Measurements from ENCODE around the gene STRIT1.
"Not testable (repeated sequence)": the region's sequence is repeated elsewhere in the genome, so short reads cannot be mapped to it uniquely, and the experiment has no call there.

Gene STRIT1

DNA sequence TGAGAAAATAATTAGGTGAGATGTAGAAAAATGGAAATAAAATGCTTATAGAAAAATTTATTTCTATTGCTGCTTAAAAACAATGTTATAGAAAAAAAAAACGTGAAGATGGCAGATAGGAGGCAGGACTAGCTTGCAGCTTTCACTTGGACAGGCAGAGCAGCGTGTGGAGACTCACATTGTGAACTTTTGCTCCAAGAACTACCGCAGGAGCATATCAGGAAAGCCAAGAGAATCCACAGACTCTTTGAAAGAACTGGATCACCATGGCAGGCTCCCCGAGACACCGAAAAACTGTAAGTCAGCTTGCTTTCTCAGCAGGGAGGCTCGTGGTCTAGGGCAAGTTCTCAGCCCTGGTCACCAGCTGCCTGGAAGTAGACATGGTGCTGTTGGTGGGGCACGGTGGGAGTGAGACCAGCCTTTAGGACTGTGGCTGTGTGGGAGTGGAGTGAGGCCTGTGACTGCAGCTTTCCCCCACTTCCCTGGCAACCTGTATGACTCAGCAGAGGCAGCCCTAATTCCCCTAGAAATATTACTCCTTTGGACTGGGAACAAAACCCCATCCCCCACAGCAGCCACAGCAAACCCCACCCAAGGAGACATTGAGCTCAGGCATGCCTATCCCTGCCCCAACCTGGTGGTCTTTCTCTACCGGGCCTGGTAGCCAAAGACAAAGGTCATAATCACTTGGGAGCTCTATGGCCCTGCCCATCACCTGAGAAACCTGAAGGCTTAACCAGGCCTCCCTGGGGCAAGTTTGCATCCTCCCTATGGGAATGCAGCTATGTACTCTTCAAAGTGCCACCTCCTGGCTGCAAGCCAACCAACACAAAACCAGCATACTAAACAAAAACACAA is 22.8 kb downstream of the STRIT1 start:
- DNase-seq (ENCODE audit: low read depth, low spot score) = no peak

DNA sequence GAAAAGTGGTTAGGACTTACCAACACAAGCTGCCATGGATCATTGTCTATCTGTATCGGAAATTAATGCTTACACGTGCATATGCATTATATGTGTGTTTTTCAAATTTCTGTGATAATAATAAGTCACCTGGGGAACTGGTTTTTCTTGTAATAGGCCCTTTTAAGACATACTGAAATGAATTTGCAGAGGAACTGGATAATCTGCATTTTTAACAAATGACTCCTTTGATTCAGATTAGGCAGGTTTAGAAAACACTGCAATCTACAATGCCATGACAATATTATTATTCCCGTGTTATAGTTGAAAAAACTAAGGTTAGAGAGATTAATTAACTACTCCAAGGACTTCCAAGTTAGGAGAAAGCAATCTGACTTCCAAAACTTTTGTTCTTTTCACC is 23.4 kb downstream of the STRIT1 start:
- no peak for DNase-seq (ENCODE audit: low read depth, low spot score)

DNA sequence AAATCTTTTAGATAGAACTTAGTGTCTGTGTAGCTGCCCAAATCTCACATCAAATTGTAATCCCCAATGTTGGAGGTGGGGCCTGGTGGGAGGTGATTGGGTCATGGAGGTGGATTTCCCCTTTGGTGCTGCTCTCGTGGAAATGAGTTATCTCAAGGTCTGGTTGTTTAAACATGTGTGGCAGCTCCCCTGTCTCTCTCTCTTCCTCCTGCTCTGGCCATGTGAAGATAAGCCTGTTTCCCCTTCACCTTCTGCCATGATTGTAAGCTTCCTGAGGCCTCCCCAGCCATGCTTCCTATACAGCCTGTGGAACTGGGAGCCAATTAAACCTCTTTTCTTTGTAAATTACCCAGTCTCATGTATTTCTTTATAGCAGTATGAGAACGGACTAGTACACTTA is 30.6 kb downstream of the STRIT1 start:
- DNase-seq (ENCODE audit: low read depth, low spot score) = not testable (repeated sequence)

DNA sequence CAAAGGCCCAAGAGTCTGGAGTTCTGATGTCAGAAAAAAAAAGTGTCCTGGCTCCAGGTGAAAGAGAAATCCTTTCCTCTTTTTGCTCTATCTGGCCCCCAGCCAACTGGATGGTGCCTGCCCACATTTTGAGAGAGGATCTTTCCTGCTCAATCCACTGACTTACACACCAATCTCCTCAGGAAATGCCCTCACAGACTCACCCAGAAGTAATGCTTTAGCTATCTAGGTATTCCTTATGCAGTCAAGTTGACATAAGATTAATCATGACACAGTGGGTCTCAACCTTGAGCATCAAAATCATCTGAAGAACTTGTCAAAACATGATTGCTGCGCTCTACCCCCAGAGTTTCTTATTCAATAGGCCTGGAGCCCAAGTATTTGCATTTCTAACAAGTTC is 31.2 kb downstream of the STRIT1 start:
- DNase-seq (ENCODE audit: low read depth, low spot score) = no peak

DNA sequence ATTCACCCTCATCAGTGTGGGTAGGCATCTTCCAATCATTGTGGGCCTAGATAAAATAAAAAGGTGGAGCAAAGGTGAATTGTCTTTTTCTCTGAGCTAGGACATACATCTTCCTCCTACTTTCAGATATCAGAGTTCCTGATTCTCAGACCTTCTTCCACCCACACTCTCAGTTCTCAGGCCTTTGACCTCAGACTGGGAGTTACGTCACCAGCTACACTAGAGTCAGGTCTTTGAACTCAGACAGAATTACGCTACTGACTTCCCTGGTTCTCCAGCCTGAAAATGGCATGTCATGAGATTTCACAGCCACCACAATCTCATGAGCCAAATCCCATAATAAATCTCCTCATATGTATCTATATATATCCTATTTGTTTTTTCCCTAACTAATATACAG is 39.0 kb downstream of the STRIT1 start:
- DNase-seq (ENCODE audit: low read depth, low spot score) = no peak

DNA sequence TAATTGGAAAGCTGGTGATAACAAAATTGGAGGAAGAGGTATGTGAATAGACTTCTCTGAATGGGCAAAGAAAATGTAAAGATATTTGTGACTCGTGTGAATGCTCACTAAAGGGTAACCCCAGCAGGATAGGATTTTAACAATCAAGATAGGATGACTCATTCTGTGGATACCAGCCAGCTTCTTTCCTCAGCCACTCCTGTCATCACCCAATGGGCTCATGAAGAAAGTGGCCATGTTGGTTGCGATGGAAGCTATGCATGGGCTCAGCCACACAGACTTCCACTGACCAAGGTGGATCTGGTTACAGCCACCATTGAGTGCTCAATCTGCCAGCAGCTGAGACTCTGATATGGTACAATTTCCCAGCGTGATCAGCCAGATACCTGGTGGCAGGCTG is 40.9 kb downstream of the STRIT1 start:
- no peak for DNase-seq (ENCODE audit: low read depth, low spot score)

DNA sequence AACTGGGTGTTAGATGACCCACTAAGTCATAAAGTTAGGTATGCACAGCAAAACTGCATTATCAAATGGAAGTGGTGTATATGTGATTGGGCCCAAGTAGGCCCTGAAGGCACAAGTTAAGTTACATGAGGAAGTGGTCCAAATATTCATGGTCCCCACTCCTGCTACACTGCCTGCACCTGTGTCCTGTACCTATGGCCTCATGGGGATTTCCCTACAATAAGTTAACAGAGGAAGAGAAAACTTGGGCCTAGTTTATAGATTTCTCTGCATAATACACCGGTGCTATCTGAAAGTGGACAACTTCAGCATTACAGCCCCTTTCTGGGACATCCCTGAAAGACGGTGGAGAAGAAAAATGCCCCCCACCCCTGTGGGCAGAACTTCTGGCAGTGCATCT is 41.5 kb downstream of the STRIT1 start:
- no peak for DNase-seq (ENCODE audit: low read depth, low spot score)

DNA sequence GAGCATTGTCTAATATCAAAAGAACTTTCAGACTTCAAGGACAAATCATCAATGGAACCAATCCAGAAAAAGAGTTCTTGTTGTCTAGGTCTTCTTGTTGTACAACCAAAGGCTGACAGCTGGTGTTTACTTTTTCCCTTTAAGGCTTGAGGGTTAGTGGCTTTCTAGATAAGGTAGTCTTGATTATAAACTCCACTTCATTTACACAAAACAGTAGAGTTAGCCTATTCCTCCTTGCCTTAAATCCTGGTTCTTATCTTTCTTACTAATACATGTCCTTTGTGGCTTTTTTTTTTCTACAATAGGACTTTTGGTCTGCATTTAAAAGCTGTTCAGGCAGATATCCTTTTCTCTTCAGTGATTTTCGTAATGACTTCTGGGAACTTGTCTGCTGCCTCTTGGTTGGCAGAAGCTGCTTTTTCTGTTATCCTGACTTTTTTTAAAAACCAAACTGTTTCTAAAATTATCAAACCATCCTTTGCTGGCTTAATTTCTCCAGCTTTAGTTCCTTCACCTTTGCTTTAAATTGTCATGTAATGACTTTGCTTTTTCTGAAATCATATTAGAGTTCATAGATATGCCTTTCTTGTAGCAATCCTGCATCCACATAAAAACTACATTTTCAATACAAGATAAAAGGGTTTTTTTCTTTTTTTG is 44.8 kb downstream of the STRIT1 start:
- DNase-seq (ENCODE audit: low read depth, low spot score) = no peak

DNA sequence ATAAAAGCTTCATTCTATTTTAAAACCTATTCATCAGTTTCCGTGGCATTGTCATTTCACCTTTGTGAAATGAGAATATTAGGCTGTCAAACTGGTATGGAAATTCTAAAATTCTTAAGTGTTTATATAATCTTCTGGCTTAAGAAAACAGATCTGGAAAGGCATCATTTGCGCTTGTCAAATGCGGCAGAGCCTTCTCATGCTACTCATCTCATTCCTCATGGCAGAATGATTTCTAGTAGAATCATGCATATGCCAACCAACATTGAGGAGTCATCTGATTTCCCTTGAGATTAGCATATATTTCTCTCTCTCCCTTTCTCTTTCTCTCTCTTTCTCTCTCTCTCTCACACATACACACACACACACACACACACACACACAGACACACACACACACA is 48.8 kb downstream of the STRIT1 start:
- DNase-seq (ENCODE audit: low read depth, low spot score) = no peak

DNA sequence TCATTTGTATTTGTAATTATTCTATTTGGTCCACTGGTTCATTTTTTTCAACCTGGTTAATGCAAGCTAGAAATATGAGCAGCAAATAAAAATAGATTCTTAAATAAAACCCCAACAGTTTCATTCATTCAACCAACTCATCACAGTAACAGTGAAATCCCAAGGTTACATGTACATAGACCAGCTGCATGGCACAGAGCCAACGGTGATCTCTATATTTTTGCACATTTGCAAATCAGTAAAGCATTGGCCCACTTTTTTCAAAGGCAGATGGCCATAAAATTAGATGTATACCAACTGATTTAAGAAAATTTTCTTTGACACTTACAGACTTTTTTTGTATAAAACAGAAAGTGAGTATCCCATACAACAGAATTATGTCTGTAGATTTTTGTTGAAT is 49.3 kb downstream of the STRIT1 start:
- no peak for DNase-seq (ENCODE audit: low read depth, low spot score)

DNA sequence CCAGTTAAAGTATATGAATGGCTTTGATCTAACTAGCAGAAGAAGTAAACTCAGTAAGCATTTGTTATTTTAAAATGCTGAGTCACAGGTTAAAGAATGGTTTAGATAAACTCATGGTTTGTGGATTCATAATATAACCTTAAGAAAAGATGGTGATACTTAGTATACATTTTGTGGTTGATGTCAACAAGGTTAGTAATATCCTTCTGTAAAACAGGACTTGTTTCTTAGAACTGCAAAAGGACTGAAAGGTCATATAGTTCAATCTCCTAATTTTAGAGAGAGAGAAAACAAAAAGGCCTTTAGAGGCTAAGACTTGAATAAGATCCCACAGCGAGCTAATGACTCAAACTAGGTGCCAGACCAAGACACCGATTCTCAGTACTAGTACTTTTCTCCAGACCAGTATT is 50.0 kb downstream of the STRIT1 start:
- no peak for DNase-seq (ENCODE audit: low read depth, low spot score)

DNA sequence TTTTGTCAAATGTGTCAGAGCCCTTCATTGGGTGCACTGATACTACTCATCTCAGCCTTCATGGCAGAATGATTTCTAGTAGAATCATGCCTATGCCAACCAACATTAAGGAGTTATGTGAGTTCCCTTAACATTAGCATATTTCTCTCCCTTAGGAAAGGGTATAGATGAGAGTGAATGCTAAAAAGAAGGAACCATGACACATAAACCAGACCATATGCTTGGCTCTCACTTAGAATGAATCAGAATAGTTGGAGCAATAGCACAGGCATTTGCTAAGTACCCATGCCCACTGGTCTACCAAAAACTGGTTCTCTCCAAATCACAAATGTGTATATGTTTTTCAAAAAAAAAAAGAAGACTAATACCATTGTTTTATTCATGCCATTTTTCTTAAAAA is 51.1 kb downstream of the STRIT1 start:
- DNase-seq (ENCODE audit: low read depth, low spot score) = no peak

DNA sequence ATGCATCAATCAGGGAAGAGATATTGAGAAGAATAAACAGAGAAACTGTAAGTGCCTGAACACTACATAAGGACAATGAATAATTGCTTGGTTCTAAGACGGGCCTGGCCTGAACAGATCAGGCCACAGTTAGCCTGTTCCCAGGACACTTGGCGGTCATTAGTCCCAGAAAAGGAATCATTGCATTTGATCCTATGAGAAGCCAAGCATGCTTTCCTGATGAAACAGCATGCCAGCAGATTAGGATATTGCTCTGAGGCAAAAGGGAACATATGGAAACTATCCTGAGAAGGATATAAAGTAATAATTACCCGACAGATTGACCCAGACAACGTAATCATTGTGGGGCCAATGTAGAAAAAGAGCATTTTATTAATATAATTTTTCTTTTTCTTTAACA is 51.9 kb downstream of the STRIT1 start:
- DNase-seq (ENCODE audit: low read depth, low spot score) = no peak

Measured in activated CD4-positive, CD25-positive, alpha-beta regulatory T cell treated with anti-CD3 and anti-CD28 coated beads, Interleukin-2, amount 50 U/mL, for 16 hours (primary cell).